IMR-90 (cell line): ENCODE results near the gene MYO1D. TPM values are rescaled to one million over a fixed set of nuclear protein-coding genes. Genes with fewer than 3 reads are reported as not detected.

ENCODE experiments used
- ATAC-seq: fragments of 200-7000 bp; cut with Tn5 transposase; 2 replicates; pipeline ENCODE4 v1.9.1; 2020; ENCODE audit warnings: low read depth, mild to moderate bottlenecking, moderate library complexity
- BruUV-seq: library from RNA; stranded (reverse); fragments of 400-500 nt; replicated peaks from 2 replicates; lab custom pipeline; 2021; lab: Mats Ljungman, UMichigan
- CTCF ChIA-PET: fragments of 300-600 bp; formaldehyde crosslinking; extraction: SDS; loops from one replicate; lab custom pipeline; 2021; ENCODE audit warnings: antibody characterized with exemption; lab: Yijun Ruan, JAX
- POLR2A ChIA-PET: fragments of 300-600 bp; sonication (Branson Sonifier 250); formaldehyde crosslinking; loops from one replicate; lab custom pipeline; 2022; ENCODE audit warnings: antibody characterized with exemption; ENCODE audit not compliant: unreplicated experiment; lab: Charles Lee
- DNase-seq: peaks from one replicate; pipeline ENCODE4 v3.0.0; 2013
- H2AFZ ChIP-seq: replicated peaks from 2 replicates; pipeline ENCODE3; 2013; ENCODE audit warnings: low read length, mild to moderate bottlenecking; ENCODE audit not compliant: poor library complexity
- H2AK5ac ChIP-seq: 2 replicates; pipeline ENCODE4 v1.6.1; 2013; ENCODE audit warnings: low read depth, low read length, inconsistent platforms
- H2AK9ac ChIP-seq: replicated peaks from 2 replicates; pipeline ENCODE3; 2013; ENCODE audit warnings: mild to moderate bottlenecking, low read depth, low read length, moderate library complexity; ENCODE audit not compliant: poor library complexity
- H2BK120ac ChIP-seq: 2 replicates; pipeline ENCODE4 v1.6.1; 2013; ENCODE audit warnings: low read depth, low read length, inconsistent platforms
- H2BK15ac ChIP-seq: 3 replicates; pipeline ENCODE4 v1.6.1; 2013; ENCODE audit warnings: low read depth, low read length, inconsistent platforms
- H2BK20ac ChIP-seq: 2 replicates; pipeline ENCODE4 v1.6.1; 2013; ENCODE audit warnings: low read depth, mild to moderate bottlenecking, inconsistent platforms, low read length, moderate library complexity
- H2BK5ac ChIP-seq: 2 replicates; pipeline ENCODE4 v1.6.1; 2013; ENCODE audit warnings: mild to moderate bottlenecking, low read depth, low read length, inconsistent platforms; ENCODE audit not compliant: poor library complexity, severe bottlenecking
- H3K14ac ChIP-seq: replicated peaks from 2 replicates; pipeline ENCODE4 v1.6.1; 2013; ENCODE audit warnings: low read depth, low read length, inconsistent platforms
- H3K18ac ChIP-seq: 2 replicates; pipeline ENCODE4 v1.6.1; 2013; ENCODE audit warnings: low read depth, low read length, control low read depth
- H3K23ac ChIP-seq: 2 replicates; pipeline ENCODE4 v1.6.1; 2013; ENCODE audit warnings: low read depth, low read length, inconsistent platforms
- H3K27ac ChIP-seq: 2 replicates; pipeline ENCODE4 v1.5.1; 2013; ENCODE audit warnings: mild to moderate bottlenecking, control low read depth, low read length; ENCODE audit not compliant: insufficient read depth
- H3K27me3 ChIP-seq: 2 replicates; pipeline ENCODE4 v1.6.1; 2013; ENCODE audit warnings: low read length; ENCODE audit not compliant: control insufficient read depth, insufficient read depth
- H3K36me3 ChIP-seq: 2 replicates; pipeline ENCODE4 v1.6.1; 2013; ENCODE audit warnings: low read length, mixed read lengths; ENCODE audit not compliant: control insufficient read depth, insufficient read depth
- H3K4ac ChIP-seq: 2 replicates; pipeline ENCODE4 v1.6.1; 2013; ENCODE audit warnings: low read depth, low read length, inconsistent platforms
- H3K4me1 ChIP-seq: 2 replicates; pipeline ENCODE4 v1.6.1; 2013; ENCODE audit warnings: low read length, mixed read lengths; ENCODE audit not compliant: control insufficient read depth, insufficient read depth
- H3K4me2 ChIP-seq: 2 replicates; pipeline ENCODE4 v1.6.1; 2013; ENCODE audit warnings: low read depth, mild to moderate bottlenecking, control low read depth, low read length, moderate library complexity
- H3K4me3 ChIP-seq: 2 replicates; pipeline ENCODE4 v1.5.1; 2013; ENCODE audit warnings: low read depth, mild to moderate bottlenecking, control low read depth, low read length, moderate library complexity; ENCODE audit not compliant: insufficient read depth
- H3K56ac ChIP-seq: 2 replicates; pipeline ENCODE4 v1.6.1; 2013; ENCODE audit warnings: low read length, inconsistent platforms; ENCODE audit not compliant: insufficient read depth; ENCODE audit errors: extremely low read depth
- H3K79me1 ChIP-seq, 2 experiments: 2 replicates each; pipeline ENCODE4 v1.6.1; 2013; ENCODE audit warnings: low read length in 2 of 2, inconsistent platforms in 1 of 2, low read depth in 1 of 2
- H3K9ac ChIP-seq: 2 replicates; pipeline ENCODE4 v1.6.1; 2013; ENCODE audit warnings: low read depth, low read length, control low read depth
- H3K9me1 ChIP-seq: 2 replicates; pipeline ENCODE4 v1.6.1; 2013; ENCODE audit warnings: low read length, inconsistent platforms; ENCODE audit not compliant: insufficient read depth
- H3K9me3 ChIP-seq: 2 replicates; pipeline ENCODE4 v1.6.1; 2013; ENCODE audit warnings: low read length; ENCODE audit not compliant: control insufficient read depth, insufficient read depth
- H4K20me1 ChIP-seq: 2 replicates; pipeline ENCODE4 v1.6.1; 2013; ENCODE audit warnings: low read length, inconsistent platforms; ENCODE audit not compliant: insufficient read depth
- H4K5ac ChIP-seq: 2 replicates; pipeline ENCODE4 v1.6.1; 2013; ENCODE audit warnings: mild to moderate bottlenecking, low read depth, low read length, control low read depth
- H4K8ac ChIP-seq, 2 experiments: 2 replicates each; pipeline ENCODE4 v1.6.1; 2013; ENCODE audit warnings: low read depth in 2 of 2, low read length in 2 of 2, control low read depth in 1 of 2, inconsistent platforms in 1 of 2
- H4K91ac ChIP-seq: 2 replicates; pipeline ENCODE4 v1.6.1; 2013; ENCODE audit warnings: low read depth, low read length, inconsistent platforms; ENCODE audit not compliant: insufficient read depth
- MXI1 ChIP-seq: IDR thresholded peaks from 2 replicates; pipeline ENCODE4 v1.6.1; 2012; ENCODE audit warnings: low read depth, mild to moderate bottlenecking, low read length, moderate library complexity, borderline replicate concordance
- RCOR1 ChIP-seq: IDR thresholded peaks from 2 replicates; pipeline ENCODE4 v1.6.1; 2012; ENCODE audit warnings: mild to moderate bottlenecking, low read length, improper control_type of control experiment; ENCODE audit not compliant: insufficient replicate concordance
- WGBS, 2 experiments: methylation state at CpG; one replicate each; pipeline versions ENCODE4 v1.1.5 to v1.1.7; 2013; ENCODE audit warnings: missing lambda C conversion rate in 2 of 2; ENCODE audit not compliant: insufficient read length in 1 of 2; ENCODE audit errors: extremely low coverage in 2 of 2; 5-methylcytosine and 5-hydroxymethylcytosine counted together
- dilution Hi-C: fragments of 300-500 bp; cut with HindIII; formaldehyde crosslinking; loops from one replicate; pipeline ENCODE4 v1.14.3; 2018; ENCODE audit warnings: low sequenced_read_pairs; ENCODE audit not compliant: unreplicated experiment
- in situ Hi-C: fragments of 300-500 bp; cut with MboI; formaldehyde crosslinking; loops from 3 replicates; pipeline ENCODE4 v1.14.3; 2019; ENCODE audit warnings: low sequenced_read_pairs, inconsistent platforms, mixed read lengths
- intact Hi-C: fragments of 100-400 bp; cut with micrococcal nuclease; formaldehyde crosslinking; loops from 2 replicates; pipeline ENCODE4 v1.10.0; 2022
- polyA plus RNA-seq, 3 experiments: library from polyadenylated mRNA; depleted of rRNA; stranded (reverse); fragments of >200 nt; gene quantifications; 2 replicates each; pipeline ENCODE4 v1.2.3, GENCODE V29; 2012; ENCODE audit warnings: low replicate concordance in 1 of 3
- total RNA-seq: library from RNA; depleted of rRNA; stranded (reverse); fragments of >200 nt; gene quantifications from 2 replicates; pipeline ENCODE4 v1.2.3, GENCODE V29; 2012

MYO1D gene
- total and polyA plus RNA-seq, 2 of the 4 experiments (the other 2 are of a cell fraction): 0.63 to 0.90 TPM

DNA sequence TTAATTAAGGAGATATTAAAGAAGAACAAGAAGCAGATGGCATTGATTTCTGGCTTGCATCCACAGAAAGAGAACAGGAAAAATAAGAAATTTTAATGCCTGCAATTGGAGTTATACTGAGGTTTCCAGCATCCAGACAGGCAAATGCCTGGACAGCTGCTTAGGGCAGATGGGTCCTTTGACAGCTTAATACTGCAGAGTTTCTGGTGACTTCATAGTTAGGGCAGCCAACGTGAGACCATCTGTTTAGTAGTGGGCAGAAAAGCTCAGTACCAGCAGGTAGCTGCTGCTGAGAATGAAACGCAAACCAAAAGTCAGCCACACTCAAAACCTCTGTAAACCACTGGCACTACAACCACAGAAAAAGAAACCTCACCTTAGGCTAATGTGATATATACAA lies 280.3 kb downstream of the MYO1D start:
- Histone ChIP-seq H3K4me3 (no peak overlapping the region), H4K8ac (no peak overlapping the region), H3K4ac (no peak overlapping the region), H3K9me1 (no peaks in the 10 kb centered on the region), H3K14ac (no peak overlapping the region), H3K56ac (no peak overlapping the region), H2AK9ac (no peak overlapping the region), H3K4me2 (no peak overlapping the region), H2AFZ (no peak overlapping the region), H2BK120ac (no peak overlapping the region), H4K20me1 (no peaks in the 10 kb centered on the region), H2AK5ac (no peak overlapping the region), H4K5ac (no peak overlapping the region), H3K27ac (no peak overlapping the region), H3K27me3 (no peaks in the 10 kb centered on the region; the same call in 1 of the 2 replicates), H3K9ac (no peak overlapping the region), H2BK20ac (no peak overlapping the region), H2BK5ac (no peak overlapping the region), H3K79me1 (no peaks in the 10 kb centered on the region), H3K4me1 (no peaks in the 10 kb centered on the region), H3K9me3 (no peaks in the 10 kb centered on the region), H3K23ac (no peak overlapping the region), H3K18ac (no peak overlapping the region), H4K91ac (no peak overlapping the region), H2BK15ac (no peak overlapping the region), H3K36me3 (no peaks in the 10 kb centered on the region)
- in situ Hi-C loops (no loop called here), dilution Hi-C loops (no loop called here), intact Hi-C loops (no loop called here)
- TF ChIP-seq MXI1 (no peak), RCOR1 (no peak)
- no CpG with 5 or more reads among the region's 2 CpGs for WGBS, 2 experiments
- ChIA-PET POLR2A (no interaction called here), CTCF (no interaction called here)
- no peak for ATAC-seq
- DNase-seq: peak; percentile 5
- no TSS peak for BruUV-seq
